Nephron (organoid): Measurements from ENCODE around the gene GET4.
"Not testable (repeated sequence)": the region's sequence is repeated elsewhere in the genome, so short reads cannot be mapped to it uniquely, and the experiment has no call there.

Experiments
- H3K27ac Mint-ChIP-seq, 3 experiments: 2 replicates each; pipeline ENCODE4 v1.8.0; 2020; ENCODE audit warnings: mixed read lengths in 3 of 3, mild to moderate bottlenecking in 2 of 3, moderate library complexity in 1 of 3
- H3K27me3 Mint-ChIP-seq: 2 replicates; pipeline ENCODE4 v1.8.0; 2021; ENCODE audit warnings: low read depth, mild to moderate bottlenecking, moderate library complexity, mixed read lengths
- H3K36me3 Mint-ChIP-seq: 2 replicates; pipeline ENCODE4 v1.8.0; 2020; ENCODE audit warnings: low read depth, mixed read lengths
- H3K4me1 Mint-ChIP-seq: 2 replicates; pipeline ENCODE4 v1.8.0; 2020; ENCODE audit warnings: mixed read lengths
- H3K4me3 Mint-ChIP-seq, 3 experiments: 2 replicates each; pipeline ENCODE4 v1.8.0; 2020; ENCODE audit warnings: mild to moderate bottlenecking in 3 of 3, mixed read lengths in 3 of 3, moderate library complexity in 2 of 3
- H3K9me3 Mint-ChIP-seq: 2 replicates; pipeline ENCODE4 v1.8.0; 2020; ENCODE audit warnings: mixed read lengths
- TF ChIP-seq, protein P1 (sequence below), 3 experiments: fragments of 200-600 bp; sonication (generic); IDR thresholded peaks; one replicate each; pipeline ENCODE4 v1.5.0; 2021; ENCODE audit warnings: antibody characterized with exemption in 3 of 3; ENCODE audit not compliant: unreplicated experiment in 3 of 3

The GET4 gene

DNA sequence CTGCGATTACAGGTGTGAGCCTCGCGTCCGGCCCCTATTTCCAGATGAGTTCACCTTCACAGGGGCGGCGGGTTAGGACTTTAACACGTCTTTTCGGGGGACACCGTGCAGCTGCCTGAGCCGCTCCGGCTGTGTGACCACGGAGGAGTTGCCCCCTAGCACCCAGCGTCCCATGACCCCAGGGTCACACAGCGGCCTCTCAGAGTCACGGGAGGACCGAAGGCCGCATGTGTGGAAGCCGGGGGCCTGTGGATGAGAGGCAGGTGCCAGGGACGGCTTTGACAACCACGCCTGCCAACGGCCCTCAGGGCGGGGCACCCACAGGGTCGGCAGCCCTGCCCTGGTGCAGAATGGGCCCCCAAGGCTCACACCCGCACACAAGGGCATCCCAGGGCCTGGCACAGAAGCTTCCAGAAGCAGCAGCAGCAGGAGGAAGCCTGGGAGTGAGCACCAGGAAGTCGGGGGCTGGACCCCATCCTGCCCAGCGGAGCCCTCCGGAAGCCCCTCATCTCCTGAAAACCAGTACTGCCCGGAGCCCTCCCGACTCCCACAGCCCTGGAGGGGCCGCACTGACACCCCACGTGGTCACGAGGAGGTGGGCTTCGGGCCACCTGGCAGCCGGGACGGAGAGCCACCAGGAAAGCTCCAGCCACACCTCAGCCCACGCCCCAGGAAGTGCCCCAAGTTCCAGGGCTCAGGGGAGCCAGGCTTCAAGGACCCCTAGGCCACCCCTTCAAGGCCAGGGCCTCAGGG is 45.4 kb downstream of the GET4 start:
- Mint-ChIP-seq H3K27me3 (peaks cover 7% of the 10 kb centered on the region), H3K4me1 (peaks cover 4% of the 10 kb centered on the region), H3K36me3 (no peaks in the 10 kb centered on the region), H3K9me3 (no peaks in the 10 kb centered on the region), H3K27ac (no peak overlapping the region), H3K4me3 (no peak overlapping the region)
- TF ChIP-seq, protein P1, sequence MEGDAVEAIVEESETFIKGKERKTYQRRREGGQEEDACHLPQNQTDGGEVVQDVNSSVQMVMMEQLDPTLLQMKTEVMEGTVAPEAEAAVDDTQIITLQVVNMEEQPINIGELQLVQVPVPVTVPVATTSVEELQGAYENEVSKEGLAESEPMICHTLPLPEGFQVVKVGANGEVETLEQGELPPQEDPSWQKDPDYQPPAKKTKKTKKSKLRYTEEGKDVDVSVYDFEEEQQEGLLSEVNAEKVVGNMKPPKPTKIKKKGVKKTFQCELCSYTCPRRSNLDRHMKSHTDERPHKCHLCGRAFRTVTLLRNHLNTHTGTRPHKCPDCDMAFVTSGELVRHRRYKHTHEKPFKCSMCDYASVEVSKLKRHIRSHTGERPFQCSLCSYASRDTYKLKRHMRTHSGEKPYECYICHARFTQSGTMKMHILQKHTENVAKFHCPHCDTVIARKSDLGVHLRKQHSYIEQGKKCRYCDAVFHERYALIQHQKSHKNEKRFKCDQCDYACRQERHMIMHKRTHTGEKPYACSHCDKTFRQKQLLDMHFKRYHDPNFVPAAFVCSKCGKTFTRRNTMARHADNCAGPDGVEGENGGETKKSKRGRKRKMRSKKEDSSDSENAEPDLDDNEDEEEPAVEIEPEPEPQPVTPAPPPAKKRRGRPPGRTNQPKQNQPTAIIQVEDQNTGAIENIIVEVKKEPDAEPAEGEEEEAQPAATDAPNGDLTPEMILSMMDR (IDR thresholded peaks at IDR 0.05; ENCODE audit: unreplicated experiment in 3 of 3), result no peak

DNA sequence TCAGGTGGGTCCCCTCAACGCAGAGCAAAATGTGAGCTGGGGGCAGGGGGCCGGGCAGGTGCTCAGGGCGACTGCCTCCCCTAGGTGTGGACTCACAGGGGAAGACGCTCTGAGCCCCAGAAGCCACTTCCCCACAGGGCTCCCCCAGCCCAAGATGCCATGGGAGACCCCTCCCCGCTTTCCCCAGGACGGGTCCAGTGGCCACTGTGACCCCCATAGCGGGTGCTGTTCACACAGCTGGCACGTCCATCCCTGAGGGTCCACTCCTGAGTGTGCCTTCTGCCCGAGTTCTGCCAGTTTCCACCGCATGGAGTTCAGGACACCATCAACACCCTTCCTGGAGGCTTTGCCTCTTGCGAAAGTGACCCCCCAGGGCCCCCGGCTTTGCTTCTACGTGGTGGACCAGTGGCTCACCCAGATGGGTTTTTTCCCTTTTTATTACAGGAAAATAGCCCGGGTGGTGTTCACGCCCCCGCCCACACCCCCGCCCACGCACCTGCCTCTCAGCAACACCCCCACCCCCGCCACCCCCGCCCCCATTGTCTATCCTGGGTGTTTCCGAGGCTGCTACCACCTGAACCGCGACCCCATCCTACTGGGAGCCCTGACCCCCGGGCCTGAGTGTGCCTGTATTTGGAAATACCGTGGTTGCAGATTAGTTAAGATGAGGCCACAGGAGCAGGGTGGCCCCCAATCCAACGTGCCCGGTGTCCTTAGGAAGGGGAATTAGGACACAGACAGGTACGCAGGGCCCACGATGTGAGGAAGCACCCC is 46.2 kb downstream of the GET4 start:
- Mint-ChIP-seq H3K36me3 (no peaks in the 10 kb centered on the region), H3K4me3 (no peak overlapping the region), H3K9me3 (no peaks in the 10 kb centered on the region), H3K27me3 (peaks cover 6% of the 10 kb centered on the region), H3K27ac (no peak overlapping the region), H3K4me1 (peaks cover 8% of the 10 kb centered on the region)
- TF ChIP-seq, protein P1 (IDR thresholded peaks at IDR 0.05; ENCODE audit: unreplicated experiment in 3 of 3), result no peak

DNA sequence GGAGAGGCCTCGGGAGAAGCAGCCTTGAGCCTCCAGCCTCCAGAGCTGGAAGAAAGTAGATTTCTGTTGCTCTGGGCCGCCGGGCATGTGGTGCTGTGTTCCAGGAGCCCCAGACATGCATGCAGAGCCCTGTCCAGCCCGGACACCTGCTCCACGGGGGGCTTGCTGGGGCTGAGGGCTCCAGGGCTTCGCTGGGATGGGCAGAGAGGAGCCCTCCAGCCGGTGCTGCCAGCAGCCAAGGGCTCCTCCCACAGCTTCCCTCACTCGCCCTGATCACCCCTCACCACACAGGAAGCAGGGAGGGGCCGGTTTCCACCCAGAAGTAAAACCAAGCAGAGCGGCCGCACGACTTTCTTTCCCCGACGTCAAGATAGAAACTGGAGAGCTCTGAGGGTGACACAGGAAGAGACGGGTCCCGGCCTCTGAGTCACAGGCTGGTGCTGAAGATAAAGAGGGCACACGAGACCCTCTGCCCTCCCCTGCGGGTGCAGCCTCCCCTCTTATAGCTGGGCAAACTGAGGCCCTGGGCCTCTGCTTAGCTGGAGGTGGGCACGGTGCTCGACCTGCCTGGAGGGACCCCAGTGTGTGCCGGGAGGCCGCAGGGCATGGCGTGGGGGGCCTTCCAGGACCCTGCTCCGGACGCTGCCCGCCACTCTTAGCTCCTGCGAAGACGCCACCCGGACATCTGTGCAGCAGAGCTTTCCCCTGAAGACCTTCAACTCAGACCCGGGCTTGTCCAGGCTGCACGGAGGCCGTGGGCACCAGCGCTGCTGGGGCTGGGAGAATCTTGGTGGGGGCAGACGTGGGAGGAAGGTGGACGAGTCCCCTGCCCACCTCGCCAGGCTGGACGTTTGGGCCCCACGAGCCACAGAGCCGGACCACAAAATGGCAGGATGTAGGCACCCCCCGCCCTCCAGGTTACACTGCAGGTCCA is 47.0 kb downstream of the GET4 start:
- Mint-ChIP-seq H3K36me3 (no peaks in the 10 kb centered on the region), H3K4me1 (peaks cover 4% of the 10 kb centered on the region), H3K27me3 (no peaks in the 10 kb centered on the region), H3K4me3 (no peak overlapping the region), H3K27ac (peak overlapping the region in 1 of 3 experiments; percentile 52), H3K9me3 (no peaks in the 10 kb centered on the region)
- TF ChIP-seq, protein P1 (IDR thresholded peaks at IDR 0.05; ENCODE audit: unreplicated experiment in 3 of 3), result no peak

DNA sequence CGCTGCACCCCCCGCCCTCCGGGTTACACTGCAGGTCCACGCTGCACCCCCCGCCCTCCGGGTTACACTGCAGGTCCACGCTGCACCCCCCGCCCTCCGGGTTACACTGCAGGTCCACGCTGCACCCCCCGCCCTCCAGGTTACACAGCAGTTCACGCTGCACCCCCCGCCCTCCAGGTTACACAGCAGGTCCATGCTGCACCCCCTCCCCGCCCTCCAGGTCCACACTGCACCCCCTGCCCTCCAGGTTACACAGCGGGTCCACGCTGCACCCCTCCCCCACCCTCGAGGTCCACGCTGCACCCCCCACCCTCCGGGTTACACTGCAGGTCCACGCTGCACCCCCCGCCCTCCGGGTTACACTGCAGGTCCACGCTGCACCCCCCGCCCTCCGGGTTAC is 47.7 kb downstream of the GET4 start:
- not testable (repeated sequence) for H3K27ac Mint-ChIP-seq, H3K4me3 Mint-ChIP-seq, H3K36me3 Mint-ChIP-seq, H3K9me3 Mint-ChIP-seq, H3K4me1 Mint-ChIP-seq, H3K27me3 Mint-ChIP-seq

DNA sequence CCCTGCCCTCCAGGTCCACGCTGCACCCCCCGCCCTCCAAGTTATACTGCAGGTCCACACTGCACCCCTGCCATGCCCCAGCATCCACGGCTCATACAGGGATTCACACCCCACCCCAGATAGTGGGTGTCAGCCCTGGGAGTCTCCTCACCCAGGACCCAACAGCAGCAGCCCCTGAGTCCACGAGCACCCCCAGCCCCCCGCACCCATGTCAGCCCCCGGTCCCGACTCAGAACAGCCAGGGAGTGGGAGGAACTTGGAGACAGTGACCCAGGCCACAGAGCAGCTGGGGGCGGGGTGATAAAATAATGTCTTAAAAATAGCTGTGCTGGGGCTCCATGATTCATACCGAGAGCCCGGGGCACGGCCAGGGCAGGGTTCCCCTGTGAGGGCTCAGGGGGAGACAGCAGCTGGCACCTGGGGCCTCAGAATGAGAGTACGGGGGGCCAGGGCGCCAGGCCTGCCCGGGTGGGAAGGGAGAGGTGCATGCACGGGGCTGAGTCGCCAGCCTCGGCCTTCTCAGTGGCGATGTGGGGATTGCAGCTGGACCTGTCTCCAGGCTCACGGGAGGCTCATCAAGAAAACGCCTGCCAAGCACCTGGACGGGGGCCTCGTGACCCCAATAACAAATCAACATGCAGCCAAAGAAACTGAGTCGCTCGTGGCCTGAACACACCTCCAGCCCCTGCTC is 48.3 kb downstream of the GET4 start:
- H3K27ac Mint-ChIP-seq, result no peak overlapping the region
- H3K4me1 Mint-ChIP-seq, result peaks cover 4% of the 10 kb centered on the region
- TF ChIP-seq, protein P1 (IDR thresholded peaks at IDR 0.05; ENCODE audit: unreplicated experiment in 3 of 3), result no peak
- no peak overlapping the region for H3K4me3 Mint-ChIP-seq
- peaks cover 3% of the 10 kb centered on the region for H3K27me3 Mint-ChIP-seq
- no peaks in the 10 kb centered on the region for H3K36me3 Mint-ChIP-seq
- no peaks in the 10 kb centered on the region for H3K9me3 Mint-ChIP-seq
